NCI-H2171 (cell line): ENCODE results near the gene NALCN.
A peak's percentile ranks its signal among the peaks of the same experiment; 100 is the strongest.

Experiments used
- DNase-seq: peaks from one replicate; lab custom pipeline; 2025; lab: John Stamatoyannopoulos, UW

The NALCN gene

DNA sequence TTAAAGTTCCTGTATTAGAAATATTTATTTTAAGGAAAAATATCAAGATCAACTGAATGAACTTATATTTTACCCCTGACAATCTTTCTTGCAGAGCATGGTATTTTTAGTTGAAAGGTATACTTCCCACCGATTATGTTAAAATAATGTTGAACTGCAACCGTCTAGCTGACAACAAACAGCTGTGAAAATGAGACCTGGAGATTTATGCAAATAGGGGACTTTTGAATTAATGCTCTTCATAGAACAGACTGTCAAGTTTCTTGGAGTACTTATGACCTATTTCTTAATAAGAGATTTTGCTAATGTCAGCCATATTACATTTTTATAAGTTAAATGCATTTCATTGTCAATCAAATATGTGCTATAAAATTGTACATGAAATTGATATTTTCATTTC, 210.9 kb downstream of the NALCN start:
- DNase-seq = no peak

DNA sequence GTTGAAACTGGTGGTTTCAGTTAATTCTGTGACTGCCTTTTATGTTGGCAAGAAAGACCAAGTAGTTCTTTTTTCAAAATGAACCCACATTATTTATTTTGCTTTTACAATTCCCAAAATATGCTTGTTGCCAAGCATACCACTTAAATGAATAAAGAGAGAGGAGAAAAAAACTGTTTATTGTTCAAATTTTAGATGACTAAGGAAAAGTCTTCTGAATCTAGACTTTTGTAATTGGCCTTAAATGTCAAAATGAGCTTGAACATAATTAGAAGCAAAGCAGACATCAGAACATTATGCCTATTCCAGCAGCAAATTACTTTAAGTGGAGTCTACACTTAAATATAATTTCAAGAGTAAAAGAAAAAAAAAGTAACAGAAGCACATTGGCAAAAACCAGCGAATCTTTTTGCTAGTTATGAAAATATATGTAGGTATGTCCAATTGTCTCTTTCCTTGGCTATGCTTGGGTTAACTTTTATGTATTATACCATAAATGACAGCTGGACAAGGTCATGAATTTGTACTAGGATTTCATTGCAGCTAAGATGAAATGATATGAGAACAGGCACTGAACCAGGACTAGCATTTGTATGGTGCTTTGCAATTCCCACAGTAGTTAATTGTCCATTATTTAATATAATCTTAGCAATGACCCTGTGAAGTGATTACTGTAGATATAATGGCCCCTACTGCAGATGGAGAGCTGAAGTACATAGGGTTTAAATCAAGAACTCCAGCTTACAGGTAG, 211.9 kb downstream of the NALCN start:
- DNase-seq = no peak

DNA sequence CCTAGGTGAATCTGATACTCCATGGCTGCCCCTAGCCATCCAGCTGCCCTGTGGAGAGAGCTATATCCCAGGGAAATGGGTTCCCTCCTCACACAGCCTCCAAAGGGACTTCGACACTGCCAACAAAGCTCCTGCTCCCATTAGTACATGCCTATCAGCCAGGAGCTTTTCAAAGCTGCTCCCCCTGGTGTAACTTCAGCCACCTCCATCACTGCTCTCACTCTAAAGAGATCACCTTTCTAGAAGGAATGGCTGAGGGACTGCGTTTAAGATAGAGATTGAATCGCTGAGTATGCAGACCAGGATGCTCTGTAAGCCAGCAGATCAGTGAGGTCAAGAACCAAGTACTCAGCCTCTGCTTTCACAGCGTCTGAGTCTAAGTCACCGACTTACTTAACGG, 213.7 kb downstream of the NALCN start:
- DNase-seq = no peak

DNA sequence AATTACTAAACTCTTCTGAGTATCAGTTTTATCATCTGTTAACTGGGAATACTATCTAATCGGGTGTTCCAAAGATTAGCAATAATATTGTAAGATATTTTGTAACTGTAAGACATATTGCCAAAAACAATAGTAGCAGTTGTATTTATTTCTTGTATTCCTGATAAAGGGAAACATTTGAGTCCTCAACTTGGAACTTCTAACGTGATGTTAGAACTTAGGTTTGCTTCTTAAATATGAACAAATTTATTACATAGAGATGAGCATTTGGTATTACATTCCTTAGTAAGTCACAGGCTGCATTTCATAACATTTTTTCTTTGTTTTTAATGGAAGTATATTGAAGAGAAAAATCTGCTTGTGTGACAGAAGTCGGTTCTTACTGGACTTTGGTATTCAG, 225.3 kb downstream of the NALCN start:
- no peak for DNase-seq

DNA sequence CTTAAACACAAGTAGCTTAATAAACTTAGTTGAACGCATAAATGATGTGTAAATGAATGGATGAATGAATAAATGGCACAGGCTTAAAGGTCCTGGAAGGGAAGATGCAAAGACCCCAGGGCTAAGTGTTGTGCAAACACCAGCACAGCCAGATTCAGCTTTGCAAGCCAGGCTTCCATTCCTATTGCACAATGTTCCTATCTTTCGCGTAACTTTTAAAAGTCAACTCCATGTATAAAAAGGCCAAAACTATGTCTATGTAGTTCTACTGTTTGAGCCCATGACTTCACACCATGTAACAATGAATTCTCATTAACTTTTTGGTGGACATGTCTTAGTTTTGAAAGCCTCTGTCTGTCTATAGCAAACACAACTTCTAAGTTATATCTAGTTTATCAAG, 226.0 kb downstream of the NALCN start:
- DNase-seq = no peak

DNA sequence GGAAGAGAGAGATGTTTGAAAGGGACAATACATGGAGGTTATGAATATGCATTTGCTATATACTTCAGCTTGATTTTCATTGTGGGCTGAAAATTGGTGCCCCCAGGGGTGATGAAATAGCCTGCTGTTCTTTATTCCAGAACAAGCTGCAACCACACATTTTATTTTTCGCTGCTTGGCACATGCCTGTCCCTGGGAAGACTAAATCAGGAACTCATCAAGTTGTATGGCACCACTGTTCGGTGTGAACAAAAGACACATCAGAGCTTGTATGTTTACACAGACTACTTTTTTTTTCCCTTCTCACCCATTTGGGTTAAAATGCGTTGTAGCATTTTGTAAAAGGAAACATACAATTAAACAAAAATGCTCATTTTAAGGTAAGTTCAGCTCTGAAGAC, 230.7 kb downstream of the NALCN start:
- DNase-seq = no peak

DNA sequence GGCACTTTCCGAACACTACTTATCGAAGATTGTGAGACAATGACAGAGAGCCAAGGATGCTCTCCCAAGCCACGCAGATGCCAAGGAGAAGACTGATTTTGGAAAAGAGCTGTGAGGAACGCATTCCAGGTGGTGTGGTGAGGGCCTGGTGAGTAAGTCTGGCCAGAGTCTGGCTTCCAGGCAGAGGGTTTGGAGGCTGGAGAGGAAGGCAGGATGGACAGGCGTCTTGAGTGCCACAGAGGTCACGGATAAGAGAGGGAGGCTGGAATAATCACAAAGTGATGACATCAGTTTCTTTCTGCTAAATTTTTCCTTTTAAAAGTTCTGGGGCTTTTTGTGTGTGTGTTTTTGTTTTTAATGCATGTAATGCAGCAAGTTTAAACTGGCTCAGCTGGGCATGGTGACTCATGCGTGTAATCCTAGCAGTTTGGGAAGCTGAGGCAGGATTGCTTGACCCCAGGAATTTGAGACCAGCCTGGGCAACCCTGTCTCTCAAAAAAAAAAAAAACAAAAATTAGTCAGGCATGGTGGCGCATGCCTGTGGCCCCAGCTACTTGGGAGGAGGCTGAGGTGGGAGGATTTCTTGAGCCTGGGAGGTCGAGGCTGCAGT, 235.1 kb downstream of the NALCN start:
- no peak for DNase-seq

DNA sequence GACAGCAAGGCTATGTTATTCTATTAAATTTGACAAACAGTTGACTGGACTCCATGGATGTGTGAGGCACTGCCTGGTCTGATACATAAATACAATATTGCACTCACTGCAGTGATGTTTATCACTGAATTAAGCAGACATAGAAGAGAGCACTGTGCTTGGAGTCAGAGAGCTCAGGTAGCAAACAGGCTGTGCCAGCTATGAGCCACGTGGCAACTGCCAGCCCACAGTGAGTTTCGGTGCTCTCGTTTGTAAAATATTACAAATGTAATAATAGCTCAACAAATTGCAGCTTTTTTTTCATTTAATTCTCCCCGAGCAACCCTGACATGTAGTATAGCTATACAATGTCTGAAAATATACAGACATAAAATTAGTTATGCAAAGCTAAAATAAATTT, 237.3 kb downstream of the NALCN start:
- DNase-seq = no peak

DNA sequence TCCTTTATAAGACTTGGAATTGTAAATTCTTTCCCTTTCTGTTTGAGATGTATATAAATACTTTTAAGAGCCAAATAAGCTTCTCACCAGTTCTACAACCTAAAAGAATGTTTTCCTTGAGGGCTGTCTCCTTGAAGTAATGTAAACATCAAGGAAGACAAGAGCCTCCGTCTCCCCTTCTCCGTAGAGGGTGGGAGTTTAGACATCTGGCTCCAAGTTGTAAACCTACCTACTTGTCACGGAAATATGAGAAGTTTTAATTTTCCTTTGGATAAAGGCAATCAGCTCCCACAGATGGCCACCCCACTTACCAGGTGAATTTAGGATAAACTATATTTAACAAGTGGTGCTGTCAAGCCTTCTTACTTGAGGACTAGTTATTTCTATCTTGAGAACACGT, 237.9 kb downstream of the NALCN start:
- peak; percentile 81 for DNase-seq

DNA sequence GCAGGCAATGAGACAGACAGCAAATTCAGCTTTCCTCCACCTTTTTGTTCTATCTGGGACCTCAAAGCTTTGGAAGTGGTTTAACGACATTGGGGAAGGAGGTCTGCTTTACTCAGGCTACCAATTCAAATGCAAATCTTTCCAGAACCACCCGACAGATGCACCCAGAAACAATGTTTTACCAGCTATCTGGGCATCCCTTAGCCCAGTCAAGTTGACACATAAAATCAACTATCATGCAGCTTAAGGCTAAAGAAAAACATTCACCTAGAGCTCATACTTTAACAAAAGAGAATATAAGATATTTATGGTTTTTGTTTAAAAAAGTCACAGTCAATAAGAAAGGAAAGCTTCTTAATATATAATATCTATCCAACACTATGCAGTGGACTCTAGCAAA, 246.0 kb downstream of the NALCN start:
- DNase-seq = no peak

DNA sequence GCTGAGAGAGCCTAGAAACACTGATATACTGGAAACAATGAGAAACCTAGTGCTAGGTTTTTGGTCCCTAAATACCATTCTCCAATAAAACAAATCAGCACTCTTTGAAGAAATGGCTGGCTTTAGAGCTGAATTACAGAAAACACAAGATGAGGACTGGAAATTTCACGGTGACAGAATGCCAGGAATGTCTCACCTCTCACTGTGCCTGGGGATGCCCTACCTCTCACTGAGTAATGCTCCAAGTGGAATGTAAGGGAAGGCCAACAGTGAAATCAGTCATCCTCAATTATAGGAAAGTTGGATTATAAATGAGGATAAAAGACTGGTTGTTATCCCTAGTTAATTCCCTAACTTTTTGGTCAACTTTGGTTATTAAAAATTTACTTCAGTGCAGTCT, 259.0 kb downstream of the NALCN start:
- DNase-seq = no peak

DNA sequence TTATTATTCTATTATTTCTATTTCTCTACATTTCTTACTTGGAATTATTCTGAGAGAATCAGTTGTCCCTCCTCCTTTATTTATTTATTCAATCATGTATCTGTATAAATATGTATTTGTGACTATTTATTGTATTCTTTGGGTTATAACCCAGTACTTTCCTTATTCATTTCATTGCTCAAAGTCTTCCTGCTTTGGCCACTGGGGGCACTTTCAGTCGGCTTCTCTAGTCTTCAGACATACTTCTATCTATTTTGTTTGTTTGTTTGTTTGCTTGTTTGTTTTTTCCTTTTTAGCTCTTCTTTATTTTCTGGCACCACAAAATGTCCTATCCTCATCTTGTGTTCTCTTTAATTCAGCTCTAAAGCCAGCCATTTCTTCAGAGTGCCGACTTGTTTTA, 260.4 kb downstream of the NALCN start:
- DNase-seq = no peak

DNA sequence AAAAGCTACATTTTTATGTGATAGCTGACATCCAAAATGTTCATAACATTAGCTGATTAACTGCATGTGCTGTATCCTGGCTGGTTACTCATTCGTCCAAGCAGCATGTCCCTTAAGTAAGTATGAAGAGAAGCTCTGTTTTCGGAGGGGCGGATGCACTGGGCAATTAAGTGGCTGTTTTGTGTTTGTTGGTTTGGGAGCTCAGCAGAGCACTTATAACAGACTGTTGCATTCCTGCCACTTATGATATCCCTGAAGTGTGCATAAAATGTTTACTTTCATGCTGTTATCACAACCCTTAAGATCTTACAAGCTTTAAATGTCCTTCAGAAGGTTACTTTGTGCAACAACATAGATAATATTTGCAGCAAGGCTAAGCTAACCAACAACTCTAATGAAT, 264.1 kb downstream of the NALCN start:
- no peak for DNase-seq

DNA sequence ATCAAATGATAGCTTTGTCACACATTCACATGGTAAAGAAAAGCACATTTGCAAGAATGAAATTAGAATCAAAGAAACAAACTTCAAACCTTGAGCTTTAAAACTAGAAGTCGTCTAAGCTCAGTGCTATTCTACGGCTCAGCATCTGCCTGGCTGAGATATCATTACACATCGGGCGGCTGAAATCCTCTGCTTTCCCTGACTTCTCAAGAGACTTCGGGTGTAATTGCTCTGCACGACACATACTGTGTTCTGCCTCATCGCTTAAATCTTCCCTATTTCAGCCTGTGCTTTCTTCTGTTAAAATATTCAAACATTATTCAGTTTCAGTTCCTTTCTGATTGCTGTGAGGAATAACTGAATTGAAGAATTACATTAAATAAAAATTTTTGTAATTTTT, 265.3 kb downstream of the NALCN start:
- DNase-seq = peak; percentile 43

DNA sequence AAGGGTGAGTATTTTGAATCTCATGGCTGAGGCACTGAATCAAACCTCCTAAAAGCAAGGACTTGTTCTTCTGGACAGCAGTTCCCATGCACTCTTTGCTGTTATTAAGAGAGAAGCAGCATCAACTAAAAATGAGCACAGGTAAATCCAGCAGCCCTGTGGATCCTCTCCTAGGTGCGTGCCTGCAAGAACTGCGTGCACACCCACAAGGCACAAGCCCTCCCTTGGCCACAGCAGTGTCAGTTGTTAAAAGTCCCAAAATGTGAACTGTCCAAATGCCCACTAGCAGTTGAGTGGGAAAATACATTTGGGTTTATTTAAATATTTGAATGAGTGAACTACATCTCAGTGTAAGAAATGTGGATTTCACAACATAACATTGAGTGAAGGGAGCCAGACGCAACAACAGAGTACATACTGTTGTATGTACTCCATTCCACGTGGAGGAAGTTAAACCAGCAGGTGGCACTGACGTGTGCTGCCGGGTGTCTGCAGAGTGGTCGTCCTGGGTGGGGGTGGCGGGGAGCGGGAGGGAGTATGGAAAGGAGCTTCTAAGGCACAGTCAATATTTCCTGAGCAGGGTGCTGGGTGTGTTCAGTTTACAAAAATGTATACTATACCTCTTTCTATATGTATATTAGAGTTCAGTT, 266.4 kb downstream of the NALCN start:
- peak; percentile 21 for DNase-seq

DNA sequence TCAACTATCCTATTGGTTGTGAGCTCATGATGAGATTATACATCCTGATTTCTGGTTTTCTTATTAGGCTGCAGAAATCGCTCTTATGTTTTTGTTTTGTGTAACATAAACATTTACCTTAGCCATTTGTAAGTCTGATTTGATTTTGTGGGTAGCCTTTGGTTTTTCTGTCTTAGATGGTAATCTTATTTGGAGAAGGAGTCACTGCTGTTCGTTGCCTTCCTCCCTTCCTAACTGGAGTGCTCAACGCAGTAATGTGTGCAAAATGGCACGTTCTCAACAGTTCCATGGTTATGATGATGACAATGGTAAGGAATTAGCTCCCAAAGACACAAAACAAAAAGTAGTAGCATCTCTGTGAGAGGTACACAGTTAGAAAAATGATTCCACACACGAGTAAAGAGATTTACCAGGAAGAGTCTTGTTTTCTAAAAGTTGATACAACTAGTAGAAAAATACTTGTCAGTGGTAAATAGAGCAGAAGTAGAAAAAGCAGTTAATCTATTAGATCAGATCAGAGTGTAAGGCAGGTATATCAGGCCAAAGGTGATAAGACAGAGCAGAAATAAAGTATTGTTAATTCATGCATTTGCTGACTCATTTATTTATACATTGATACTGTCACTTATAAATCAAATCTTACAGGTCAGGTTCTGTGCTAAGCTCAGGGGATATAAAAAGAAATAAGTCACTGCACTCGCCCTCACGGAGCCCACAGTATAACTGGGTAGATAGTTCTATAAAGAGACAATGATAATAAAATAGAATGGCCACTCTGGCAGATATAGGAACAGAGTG, 270.0 kb downstream of the NALCN start:
- no peak for DNase-seq

DNA sequence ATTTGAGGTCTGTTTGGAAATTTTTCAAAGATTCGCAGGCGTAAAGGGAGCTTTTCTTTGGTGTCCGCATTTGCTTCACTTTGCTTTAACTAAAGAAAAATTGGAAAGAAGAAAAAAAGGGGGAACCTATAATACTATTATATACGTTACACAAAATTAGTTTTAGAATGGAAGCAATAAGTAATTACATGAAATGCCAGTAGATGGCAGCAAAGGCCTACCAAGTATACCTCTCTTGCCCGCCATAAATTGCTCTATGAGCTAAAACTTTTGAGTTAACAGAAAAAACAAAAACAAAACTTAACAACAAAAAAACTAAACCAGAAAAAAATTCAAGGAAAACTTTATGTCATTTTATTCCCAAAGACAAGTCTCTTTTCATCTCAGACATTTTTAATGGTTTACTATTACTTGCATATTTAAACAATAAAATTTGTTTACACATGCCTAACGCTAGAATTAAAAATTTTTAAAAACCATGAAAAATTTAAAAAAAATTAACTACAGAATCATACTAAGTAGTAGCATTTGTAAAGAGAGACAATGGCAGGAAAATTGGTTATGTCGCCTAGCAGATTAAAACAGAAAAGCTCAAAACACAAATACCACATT, 271.4 kb downstream of the NALCN start:
- DNase-seq = peak; percentile 48

DNA sequence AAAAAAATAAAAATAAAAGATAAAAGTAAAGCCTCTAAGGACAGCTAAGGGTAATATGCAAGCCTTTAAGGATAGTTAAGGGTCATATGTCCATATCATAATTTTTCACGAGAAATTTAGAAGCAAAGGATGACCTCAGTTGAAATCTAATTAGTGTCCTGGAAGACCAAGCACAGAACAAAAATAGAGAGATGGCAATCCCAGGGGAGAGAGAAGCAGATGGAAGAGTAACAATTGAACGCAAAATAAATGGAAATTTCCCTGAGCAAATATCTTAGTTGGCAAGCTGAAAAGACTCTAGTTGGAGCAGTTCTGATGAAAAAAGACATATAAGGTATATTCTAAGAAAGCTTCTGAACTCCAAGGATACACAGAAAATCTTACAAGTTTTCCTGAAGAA, 275.4 kb downstream of the NALCN start:
- DNase-seq = no peak

DNA sequence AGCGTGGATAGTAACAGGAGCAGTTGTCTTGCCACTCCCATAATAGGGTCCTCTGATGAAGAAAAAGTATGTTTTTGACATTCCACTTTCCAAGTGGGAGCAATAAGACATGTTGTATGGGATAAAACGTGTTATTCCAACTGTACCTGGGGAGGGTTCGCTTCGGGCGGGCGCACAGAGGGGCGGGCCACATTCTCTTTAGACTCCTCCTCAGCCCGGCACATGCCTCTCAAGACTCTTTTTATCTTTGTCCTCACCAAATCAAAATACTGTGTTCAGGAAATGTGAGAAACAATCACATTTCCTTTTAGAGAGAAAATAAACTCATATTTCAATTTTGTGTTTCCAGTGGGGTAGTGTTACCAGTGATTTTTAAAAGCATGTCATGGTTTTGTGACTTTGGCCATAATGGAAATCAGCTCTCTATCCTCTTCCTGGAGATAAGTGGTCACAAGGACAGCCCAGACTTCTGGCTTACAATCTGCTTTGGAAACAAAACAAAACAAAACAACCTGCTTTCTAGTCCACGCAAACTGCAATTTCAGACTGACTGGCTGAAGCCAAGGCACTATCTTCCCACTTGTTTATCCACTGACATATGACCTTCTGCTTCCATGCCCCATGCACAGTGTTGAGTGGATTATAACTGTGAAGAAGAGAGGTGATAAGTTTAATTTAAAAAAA, 276.1 kb downstream of the NALCN start:
- DNase-seq = no peak

DNA sequence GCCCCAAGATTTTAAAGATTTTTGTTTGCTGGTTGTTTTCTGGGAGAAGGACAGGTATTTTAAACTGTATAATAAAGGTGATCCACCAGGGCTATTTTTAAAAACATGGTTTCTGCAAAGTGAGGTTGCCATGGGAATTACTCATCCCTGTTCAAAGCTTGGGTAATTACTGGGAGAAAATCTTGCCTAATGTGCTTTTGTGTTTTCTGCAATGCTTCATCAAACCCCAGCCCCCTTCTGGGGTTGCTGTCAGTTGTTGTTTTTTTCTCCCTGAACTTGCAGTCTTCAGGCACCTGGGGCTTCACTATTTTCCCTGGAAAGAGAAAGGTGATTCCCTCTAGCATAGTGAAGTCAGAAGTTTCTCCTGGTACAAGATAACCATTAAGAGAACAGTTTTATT, 277.2 kb downstream of the NALCN start:
- no peak for DNase-seq

DNA sequence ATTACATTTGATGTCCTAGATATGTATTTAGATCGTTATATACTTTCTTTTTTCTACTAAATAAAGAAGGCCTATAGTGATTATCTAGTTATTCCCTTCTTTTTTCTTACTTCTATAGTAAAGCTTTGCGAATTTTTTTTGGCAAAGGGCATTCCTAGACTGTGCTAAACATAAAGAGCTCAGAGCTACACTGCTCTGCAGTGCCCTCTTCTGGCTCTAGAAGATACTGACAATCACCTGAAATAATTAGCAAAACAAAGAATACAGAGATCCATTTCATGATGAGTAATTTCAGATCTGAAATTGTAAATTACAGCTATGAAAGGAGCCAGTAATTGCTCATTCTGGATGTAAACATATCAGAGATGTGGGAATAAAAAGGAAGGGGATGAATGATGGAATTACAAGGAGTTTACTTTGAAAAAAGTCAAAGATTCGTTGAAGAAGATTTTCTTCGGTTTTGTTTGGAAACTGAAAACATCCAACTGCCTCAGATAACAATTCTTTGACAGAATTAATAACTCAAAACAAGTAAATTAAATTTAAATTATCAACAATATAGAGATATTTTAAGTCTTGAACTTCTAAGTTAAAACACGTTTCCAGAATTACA, 288.5 kb downstream of the NALCN start:
- peak; percentile 42 for DNase-seq
